HEK293 (cell line): ENCODE data around the gene APOL3.

Source experiments
- CTCF ChIA-PET: fragments of 350-600 bp; formaldehyde crosslinking; extraction: SDS; loops from one replicate; lab custom pipeline; 2021; ENCODE audit warnings: antibody characterized with exemption; lab: Yijun Ruan, JAX
- POLR2A ChIA-PET: fragments of 300-600 bp; formaldehyde crosslinking; extraction: SDS; loops from one replicate; lab custom pipeline; 2020; ENCODE audit warnings: antibody characterized with exemption, inconsistent platforms; lab: Yijun Ruan, JAX
- H3K27ac ChIP-seq: fragments of 200-500 bp; sonication (Bioruptor generic); 2 replicates; pipeline ENCODE4 v1.5.1; 2014; ENCODE audit warnings: low read depth, low read length, control low read depth, inconsistent platforms; ENCODE audit errors: extremely low read depth
- H3K36me3 ChIP-seq, 2 experiments: fragments of 200-500 bp in 1 of 2; sonication (Bioruptor generic) in 1 of 2; 1 replicate in 1 of 2; 2 replicates in 1 of 2; pipeline ENCODE4 v1.5.1; 2014 to 2017; ENCODE audit warnings: inconsistent platforms in 2 of 2, low read length in 2 of 2; ENCODE audit not compliant: control insufficient read depth in 2 of 2, insufficient read depth in 1 of 2
- H3K4me1 ChIP-seq: fragments of 200-500 bp; sonication (Bioruptor generic); 2 replicates; pipeline ENCODE4 v1.5.1; 2014; ENCODE audit warnings: mild to moderate bottlenecking, low read length, inconsistent platforms; ENCODE audit not compliant: control insufficient read depth, insufficient read depth
- H3K4me3 ChIP-seq: 2 replicates; pipeline ENCODE4 v1.5.1; 2011; ENCODE audit warnings: low read depth, mild to moderate bottlenecking, control low read depth, low read length, moderate library complexity
- H3K9me3 ChIP-seq: fragments of 200-500 bp; sonication (Bioruptor generic); 2 replicates; pipeline ENCODE4 v1.5.1; 2014; ENCODE audit warnings: low read depth, low read length, inconsistent platforms; ENCODE audit not compliant: control insufficient read depth, insufficient read depth
- GLIS2 ChIP-seq: fragments of 450-650 bp; formaldehyde crosslinking; IDR thresholded peaks from 2 replicates; pipeline ENCODE4 v1.5.1; 2016; ENCODE audit warnings: missing biosample characterization, missing genetic modification characterization
- IKZF3 ChIP-seq: fragments of 450-650 bp; IDR thresholded peaks from 2 replicates; pipeline ENCODE4 v1.5.0; 2018; ENCODE audit warnings: missing biosample characterization, mild to moderate bottlenecking, missing genetic modification characterization, moderate library complexity
- KLF1 ChIP-seq: fragments of 450-650 bp; formaldehyde crosslinking; IDR thresholded peaks from 2 replicates; pipeline ENCODE4 v1.5.1; 2016; ENCODE audit warnings: missing biosample characterization, missing genetic modification characterization
- SCRT1 ChIP-seq: fragments of 450-650 bp; formaldehyde crosslinking; IDR thresholded peaks from 2 replicates; pipeline ENCODE4 v1.5.1; 2016; ENCODE audit warnings: missing biosample characterization, missing genetic modification characterization, borderline replicate concordance
- ZNF248 ChIP-seq: fragments of 450-650 bp; formaldehyde crosslinking; IDR thresholded peaks from 2 replicates; pipeline ENCODE4 v1.5.1; 2017; ENCODE audit warnings: missing biosample characterization, missing genetic modification characterization
- ZNF391 ChIP-seq: fragments of 450-650 bp; formaldehyde crosslinking; IDR thresholded peaks from 2 replicates; pipeline ENCODE4 v1.5.1; 2016; ENCODE audit warnings: low read depth, missing biosample characterization, missing genetic modification characterization, borderline replicate concordance
- ZNF560 ChIP-seq: fragments of 450-650 bp; formaldehyde crosslinking; IDR thresholded peaks from 2 replicates; pipeline ENCODE4 v1.5.1; 2017; ENCODE audit warnings: missing biosample characterization, missing genetic modification characterization, borderline replicate concordance
- ZNF571 ChIP-seq: fragments of 450-650 bp; formaldehyde crosslinking; IDR thresholded peaks from 2 replicates; pipeline ENCODE4 v1.5.0; 2017; ENCODE audit warnings: missing biosample characterization, missing genetic modification characterization
- ZSCAN23 ChIP-seq: fragments of 450-650 bp; formaldehyde crosslinking; IDR thresholded peaks from 2 replicates; pipeline ENCODE4 v1.5.1; 2016; ENCODE audit warnings: missing biosample characterization, missing genetic modification characterization
- TF ChIP-seq, protein P1 (sequence below): fragments of 450-650 bp; formaldehyde crosslinking; IDR thresholded peaks from 2 replicates; pipeline ENCODE4 v1.5.1; 2016; ENCODE audit warnings: missing biosample characterization, missing genetic modification characterization
- TF ChIP-seq, protein P2 (sequence below): fragments of 450-650 bp; formaldehyde crosslinking; IDR thresholded peaks from 2 replicates; pipeline ENCODE4 v1.5.1; 2016; ENCODE audit warnings: missing biosample characterization, missing genetic modification characterization, borderline replicate concordance
- TF ChIP-seq, protein P3 (sequence below): fragments of 450-650 bp; formaldehyde crosslinking; IDR thresholded peaks from 2 replicates; pipeline ENCODE4 v1.5.1; 2016; ENCODE audit warnings: missing biosample characterization, missing genetic modification characterization, borderline replicate concordance

Gene APOL3

DNA sequence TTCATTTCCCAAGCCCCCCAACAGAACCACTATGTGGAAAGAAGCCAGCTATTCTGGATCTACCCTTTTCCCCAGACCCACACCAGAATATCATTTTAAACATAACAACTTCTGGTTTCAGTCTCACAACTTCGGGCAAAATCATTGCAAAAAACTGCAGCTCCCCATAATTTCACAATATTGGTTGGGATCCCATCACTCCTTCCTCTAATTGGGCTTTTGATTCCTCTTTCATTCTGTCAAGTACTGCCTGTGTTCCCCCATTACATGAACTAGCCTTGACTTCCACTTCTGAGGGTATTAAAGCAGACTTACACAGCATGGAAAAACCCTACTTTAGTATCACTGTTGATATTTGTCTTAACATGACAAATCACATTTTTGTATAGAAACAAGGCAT, 4.1 kb upstream of the APOL3 start:
- ChIA-PET POLR2A (no interaction called here), CTCF (interaction anchor here (0.6 to 2.4 kb wide), 5 partner anchors 16 to 32 kb away, joined by 3 to 13 read pairs (median 4); no protein-coding TSS in a partner anchor)
- H3K4me1 ChIP-seq, result no peaks in the 10 kb centered on the region
- no peak overlapping the region for H3K27ac ChIP-seq
- no peak overlapping the region for H3K4me3 ChIP-seq
- no peak for TF ChIP-seq IKZF3 (tag by site-specific recombination)
- TF ChIP-seq KLF1 (tag by site-specific recombination), result no peak
- TF ChIP-seq GLIS2 (tag by site-specific recombination), result no peak
- TF ChIP-seq, protein P1, sequence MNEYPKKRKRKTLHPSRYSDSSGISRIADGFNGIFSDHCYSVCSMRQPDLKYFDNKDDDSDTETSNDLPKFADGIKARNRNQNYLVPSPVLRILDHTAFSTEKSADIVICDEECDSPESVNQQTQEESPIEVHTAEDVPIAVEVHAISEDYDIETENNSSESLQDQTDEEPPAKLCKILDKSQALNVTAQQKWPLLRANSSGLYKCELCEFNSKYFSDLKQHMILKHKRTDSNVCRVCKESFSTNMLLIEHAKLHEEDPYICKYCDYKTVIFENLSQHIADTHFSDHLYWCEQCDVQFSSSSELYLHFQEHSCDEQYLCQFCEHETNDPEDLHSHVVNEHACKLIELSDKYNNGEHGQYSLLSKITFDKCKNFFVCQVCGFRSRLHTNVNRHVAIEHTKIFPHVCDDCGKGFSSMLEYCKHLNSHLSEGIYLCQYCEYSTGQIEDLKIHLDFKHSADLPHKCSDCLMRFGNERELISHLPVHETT, result no peak
- no peak for TF ChIP-seq SCRT1
- TF ChIP-seq ZSCAN23 (tag by site-specific recombination), result no peak
- no peak for TF ChIP-seq ZNF391
- TF ChIP-seq ZNF571 (tag by site-specific recombination), result no peak
- no peak for TF ChIP-seq ZNF248 (tag by site-specific recombination)
- TF ChIP-seq, protein P2, sequence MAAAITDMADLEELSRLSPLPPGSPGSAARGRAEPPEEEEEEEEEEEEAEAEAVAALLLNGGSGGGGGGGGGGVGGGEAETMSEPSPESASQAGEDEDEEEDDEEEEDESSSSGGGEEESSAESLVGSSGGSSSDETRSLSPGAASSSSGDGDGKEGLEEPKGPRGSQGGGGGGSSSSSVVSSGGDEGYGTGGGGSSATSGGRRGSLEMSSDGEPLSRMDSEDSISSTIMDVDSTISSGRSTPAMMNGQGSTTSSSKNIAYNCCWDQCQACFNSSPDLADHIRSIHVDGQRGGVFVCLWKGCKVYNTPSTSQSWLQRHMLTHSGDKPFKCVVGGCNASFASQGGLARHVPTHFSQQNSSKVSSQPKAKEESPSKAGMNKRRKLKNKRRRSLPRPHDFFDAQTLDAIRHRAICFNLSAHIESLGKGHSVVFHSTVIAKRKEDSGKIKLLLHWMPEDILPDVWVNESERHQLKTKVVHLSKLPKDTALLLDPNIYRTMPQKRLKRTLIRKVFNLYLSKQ, result no peak
- H3K9me3 ChIP-seq, result no peaks in the 10 kb centered on the region
- H3K36me3 ChIP-seq, result no peaks in the 10 kb centered on the region

DNA sequence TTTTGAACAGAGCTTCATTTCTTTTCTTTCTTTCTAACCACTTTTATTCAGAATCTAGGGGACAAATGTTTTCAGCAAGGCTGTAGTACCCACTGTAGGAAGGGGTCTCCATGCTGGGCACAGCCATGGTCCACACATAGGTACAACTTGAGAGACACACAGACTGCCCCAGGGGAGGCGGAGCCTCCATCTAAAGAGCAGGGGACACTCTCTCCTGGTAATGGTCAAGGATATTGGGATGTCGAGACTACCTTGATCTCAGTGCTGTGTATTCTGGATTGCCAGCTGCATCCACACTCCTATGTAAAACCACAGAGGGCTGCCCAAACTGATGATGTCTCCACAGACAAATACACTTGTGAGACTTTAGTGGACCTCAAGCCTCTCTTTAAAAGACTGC, 2.9 kb upstream of the APOL3 start:
- POLR2A ChIA-PET, result no interaction called here
- Histone ChIP-seq H3K36me3 (no peaks in the 10 kb centered on the region), H3K4me1 (no peaks in the 10 kb centered on the region), H3K27ac (no peak overlapping the region), H3K9me3 (no peaks in the 10 kb centered on the region), H3K4me3 (no peak overlapping the region)
- CTCF ChIA-PET, result interaction anchor here (0.5 to 2.4 kb wide), 10 partner anchors 11 to 529 kb away, joined by 3 to 13 read pairs (median 4); partner anchors contain the start of gene APOL2
- TF ChIP-seq ZNF560 (tag by site-specific recombination) (no peak), IKZF3 (tag by site-specific recombination) (no peak), ZNF248 (tag by site-specific recombination) (no peak)
- TF ChIP-seq, protein P3, sequence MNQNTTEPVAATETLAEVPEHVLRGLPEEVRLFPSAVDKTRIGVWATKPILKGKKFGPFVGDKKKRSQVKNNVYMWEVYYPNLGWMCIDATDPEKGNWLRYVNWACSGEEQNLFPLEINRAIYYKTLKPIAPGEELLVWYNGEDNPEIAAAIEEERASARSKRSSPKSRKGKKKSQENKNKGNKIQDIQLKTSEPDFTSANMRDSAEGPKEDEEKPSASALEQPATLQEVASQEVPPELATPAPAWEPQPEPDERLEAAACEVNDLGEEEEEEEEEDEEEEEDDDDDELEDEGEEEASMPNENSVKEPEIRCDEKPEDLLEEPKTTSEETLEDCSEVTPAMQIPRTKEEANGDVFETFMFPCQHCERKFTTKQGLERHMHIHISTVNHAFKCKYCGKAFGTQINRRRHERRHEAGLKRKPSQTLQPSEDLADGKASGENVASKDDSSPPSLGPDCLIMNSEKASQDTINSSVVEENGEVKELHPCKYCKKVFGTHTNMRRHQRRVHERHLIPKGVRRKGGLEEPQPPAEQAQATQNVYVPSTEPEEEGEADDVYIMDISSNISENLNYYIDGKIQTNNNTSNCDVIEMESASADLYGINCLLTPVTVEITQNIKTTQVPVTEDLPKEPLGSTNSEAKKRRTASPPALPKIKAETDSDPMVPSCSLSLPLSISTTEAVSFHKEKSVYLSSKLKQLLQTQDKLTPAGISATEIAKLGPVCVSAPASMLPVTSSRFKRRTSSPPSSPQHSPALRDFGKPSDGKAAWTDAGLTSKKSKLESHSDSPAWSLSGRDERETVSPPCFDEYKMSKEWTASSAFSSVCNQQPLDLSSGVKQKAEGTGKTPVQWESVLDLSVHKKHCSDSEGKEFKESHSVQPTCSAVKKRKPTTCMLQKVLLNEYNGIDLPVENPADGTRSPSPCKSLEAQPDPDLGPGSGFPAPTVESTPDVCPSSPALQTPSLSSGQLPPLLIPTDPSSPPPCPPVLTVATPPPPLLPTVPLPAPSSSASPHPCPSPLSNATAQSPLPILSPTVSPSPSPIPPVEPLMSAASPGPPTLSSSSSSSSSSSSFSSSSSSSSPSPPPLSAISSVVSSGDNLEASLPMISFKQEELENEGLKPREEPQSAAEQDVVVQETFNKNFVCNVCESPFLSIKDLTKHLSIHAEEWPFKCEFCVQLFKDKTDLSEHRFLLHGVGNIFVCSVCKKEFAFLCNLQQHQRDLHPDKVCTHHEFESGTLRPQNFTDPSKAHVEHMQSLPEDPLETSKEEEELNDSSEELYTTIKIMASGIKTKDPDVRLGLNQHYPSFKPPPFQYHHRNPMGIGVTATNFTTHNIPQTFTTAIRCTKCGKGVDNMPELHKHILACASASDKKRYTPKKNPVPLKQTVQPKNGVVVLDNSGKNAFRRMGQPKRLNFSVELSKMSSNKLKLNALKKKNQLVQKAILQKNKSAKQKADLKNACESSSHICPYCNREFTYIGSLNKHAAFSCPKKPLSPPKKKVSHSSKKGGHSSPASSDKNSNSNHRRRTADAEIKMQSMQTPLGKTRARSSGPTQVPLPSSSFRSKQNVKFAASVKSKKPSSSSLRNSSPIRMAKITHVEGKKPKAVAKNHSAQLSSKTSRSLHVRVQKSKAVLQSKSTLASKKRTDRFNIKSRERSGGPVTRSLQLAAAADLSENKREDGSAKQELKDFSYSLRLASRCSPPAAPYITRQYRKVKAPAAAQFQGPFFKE, result no peak
